Measurements from ENCODE around the gene IL10RB. TPM values are rescaled to one million over a fixed set of nuclear protein-coding genes. Genes with fewer than 3 reads are reported as not detected.

The IL10RB gene
- polyA plus RNA-seq, 1 donor (not counting 4 experiments of a cell fraction or from before 2014, with no cell fraction given) = 19.6 TPM

DNA sequence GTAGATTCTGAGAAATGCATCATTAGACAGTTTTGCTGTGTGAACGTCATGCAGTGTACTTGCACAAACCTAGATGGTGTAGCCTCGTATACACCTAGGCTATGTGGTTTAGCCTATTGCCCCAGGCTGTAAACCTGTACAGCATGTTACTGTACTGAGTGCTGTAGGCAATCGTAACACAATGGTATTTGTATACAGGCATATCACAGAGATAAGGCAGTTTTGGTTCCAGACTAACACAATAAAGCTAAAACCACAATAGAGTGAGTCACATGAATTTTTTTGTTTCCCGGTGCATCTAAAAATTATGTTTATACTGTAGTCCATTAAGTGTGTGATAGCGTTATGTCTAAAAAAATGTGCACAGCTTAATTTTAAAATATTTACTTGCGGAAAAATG is 6.9 kb downstream of the IL10RB start:
- no peaks in the 10 kb centered on the region for H3K27me3 ChIP-seq (ENCODE audit: control insufficient read depth, extremely low read depth, insufficient read depth, low read length)
- H3K79me2 ChIP-seq (ENCODE audit: control insufficient read depth, insufficient read depth, low read length) = no peaks in the 10 kb centered on the region
- no peak overlapping the region for H3K27ac ChIP-seq (ENCODE audit: control insufficient read depth, insufficient read depth, low read length)
- H3K9me3 ChIP-seq (ENCODE audit: control insufficient read depth, low read depth, low read length) = no peaks in the 10 kb centered on the region
- TF ChIP-seq EZH2 (IDR thresholded peaks at IDR 0.05; ENCODE audit: low read length) = no peak
- TF ChIP-seq, protein P1, sequence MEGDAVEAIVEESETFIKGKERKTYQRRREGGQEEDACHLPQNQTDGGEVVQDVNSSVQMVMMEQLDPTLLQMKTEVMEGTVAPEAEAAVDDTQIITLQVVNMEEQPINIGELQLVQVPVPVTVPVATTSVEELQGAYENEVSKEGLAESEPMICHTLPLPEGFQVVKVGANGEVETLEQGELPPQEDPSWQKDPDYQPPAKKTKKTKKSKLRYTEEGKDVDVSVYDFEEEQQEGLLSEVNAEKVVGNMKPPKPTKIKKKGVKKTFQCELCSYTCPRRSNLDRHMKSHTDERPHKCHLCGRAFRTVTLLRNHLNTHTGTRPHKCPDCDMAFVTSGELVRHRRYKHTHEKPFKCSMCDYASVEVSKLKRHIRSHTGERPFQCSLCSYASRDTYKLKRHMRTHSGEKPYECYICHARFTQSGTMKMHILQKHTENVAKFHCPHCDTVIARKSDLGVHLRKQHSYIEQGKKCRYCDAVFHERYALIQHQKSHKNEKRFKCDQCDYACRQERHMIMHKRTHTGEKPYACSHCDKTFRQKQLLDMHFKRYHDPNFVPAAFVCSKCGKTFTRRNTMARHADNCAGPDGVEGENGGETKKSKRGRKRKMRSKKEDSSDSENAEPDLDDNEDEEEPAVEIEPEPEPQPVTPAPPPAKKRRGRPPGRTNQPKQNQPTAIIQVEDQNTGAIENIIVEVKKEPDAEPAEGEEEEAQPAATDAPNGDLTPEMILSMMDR (optimal IDR thresholded peaks at IDR 0.05 in 1 of 3, IDR thresholded peaks at IDR 0.05 in 1 of 3, conservative IDR thresholded peaks at IDR 0.05 in 1 of 3; ENCODE audit: extremely low read depth in 1 of 3, insufficient read depth in 2 of 3, low read length in 3 of 3) = no peak
- no peak overlapping the region for H2AFZ ChIP-seq (ENCODE audit: control insufficient read depth, low read length)
- no peak overlapping the region for H3K4me3 ChIP-seq (ENCODE audit: control insufficient read depth in 2 of 3, extremely low read depth in 1 of 3, insufficient read depth in 2 of 3, low read depth in 1 of 3, low read length in 3 of 3)
- no peaks in the 10 kb centered on the region for H4K20me1 ChIP-seq (ENCODE audit: control insufficient read depth, extremely low read depth, insufficient read depth, low read length)
- no peak overlapping the region for H3K4me2 ChIP-seq (ENCODE audit: control insufficient read depth, extremely low read depth, insufficient read depth, low read depth, low read length)
- DNase-seq (ENCODE audit: low read depth, low spot score) (peak; percentile 44), FAIRE-seq (peak; percentile 55)
- H3K4me1 ChIP-seq (ENCODE audit: control insufficient read depth, extremely low read depth, insufficient read depth, low read length) = peaks cover 15% of the 10 kb centered on the region
- peaks cover 2 to 3% of the 10 kb centered on the region in 2 experiments for H3K36me3 ChIP-seq (ENCODE audit: control insufficient read depth in 2 of 2, extremely low read depth in 1 of 2, insufficient read depth in 2 of 2, low read length in 2 of 2)
- H3K9me1 ChIP-seq (ENCODE audit: control insufficient read depth, extremely low read depth, insufficient read depth, low read length) = no peaks in the 10 kb centered on the region
- H3K9ac ChIP-seq (ENCODE audit: control insufficient read depth, extremely low read depth, insufficient read depth, low read length) = no peak overlapping the region
- dilution Hi-C loops (cut with MboI; ENCODE audit: extremely low pct_ligation_motif_present, low sequenced_read_pairs) = no loop called here

DNA sequence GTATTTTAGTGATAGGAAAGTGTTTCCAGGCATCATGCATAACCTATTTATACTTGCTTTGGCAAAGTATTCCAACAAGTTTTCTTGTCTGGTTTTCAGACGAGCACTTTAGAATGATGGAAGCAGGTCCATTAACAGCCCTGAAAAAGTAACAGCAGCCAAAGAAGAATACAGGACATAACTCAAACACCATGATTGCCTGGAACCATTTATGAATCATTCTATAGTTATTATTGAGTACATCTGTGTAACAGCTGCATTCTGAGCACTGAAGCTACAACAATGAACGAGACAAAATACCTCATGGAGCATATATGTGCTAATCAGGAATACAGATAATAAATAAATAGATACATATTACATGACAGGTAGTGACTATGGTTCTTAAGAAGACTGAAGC is 12.6 kb downstream of the IL10RB start:
- Histone ChIP-seq H3K4me2 (ENCODE audit: control insufficient read depth, extremely low read depth, insufficient read depth, low read depth, low read length) (peak overlapping the region; percentile 14), H2AFZ (ENCODE audit: control insufficient read depth, low read length) (no peak overlapping the region), H3K27ac (ENCODE audit: control insufficient read depth, insufficient read depth, low read length) (no peak overlapping the region), H3K36me3 (ENCODE audit: control insufficient read depth in 2 of 2, extremely low read depth in 1 of 2, insufficient read depth in 2 of 2, low read length in 2 of 2) (peaks cover 5 to 6% of the 10 kb centered on the region in 2 experiments), H3K9ac (ENCODE audit: control insufficient read depth, extremely low read depth, insufficient read depth, low read length) (no peak overlapping the region), H3K4me3 (ENCODE audit: control insufficient read depth in 2 of 3, extremely low read depth in 1 of 3, insufficient read depth in 2 of 3, low read depth in 1 of 3, low read length in 3 of 3) (no peak overlapping the region), H3K79me2 (ENCODE audit: control insufficient read depth, insufficient read depth, low read length) (no peaks in the 10 kb centered on the region), H3K4me1 (ENCODE audit: control insufficient read depth, extremely low read depth, insufficient read depth, low read length) (peaks cover 8% of the 10 kb centered on the region), H4K20me1 (ENCODE audit: control insufficient read depth, extremely low read depth, insufficient read depth, low read length) (no peaks in the 10 kb centered on the region), H3K27me3 (ENCODE audit: control insufficient read depth, extremely low read depth, insufficient read depth, low read length) (no peaks in the 10 kb centered on the region), H3K9me3 (ENCODE audit: control insufficient read depth, low read depth, low read length) (peaks cover 5% of the 10 kb centered on the region), H3K9me1 (ENCODE audit: control insufficient read depth, extremely low read depth, insufficient read depth, low read length) (no peaks in the 10 kb centered on the region)
- no peak for DNase-seq (ENCODE audit: low read depth, low spot score)
- no peak for TF ChIP-seq EZH2 (IDR thresholded peaks at IDR 0.05; ENCODE audit: low read length)
- TF ChIP-seq, protein P1 (optimal IDR thresholded peaks at IDR 0.05 in 1 of 3, IDR thresholded peaks at IDR 0.05 in 1 of 3, conservative IDR thresholded peaks at IDR 0.05 in 1 of 3; ENCODE audit: extremely low read depth in 1 of 3, insufficient read depth in 2 of 3, low read length in 3 of 3) = no peak
- peak; percentile 48 for FAIRE-seq
- dilution Hi-C loops (cut with MboI; ENCODE audit: extremely low pct_ligation_motif_present, low sequenced_read_pairs) = no loop called here
